Ishikawa (cell line): ENCODE measurements around the gene APBB2.

Source experiments
- FOXM1 ChIP-seq: IDR thresholded peaks from 2 replicates; pipeline ENCODE4 v1.6.1; 2012; ENCODE audit warnings: low read depth, borderline replicate concordance
- REST ChIP-seq: IDR thresholded peaks from 2 replicates; pipeline ENCODE4 v1.6.1; 2012; ENCODE audit warnings: low read depth, mild to moderate bottlenecking
- TAF1 ChIP-seq: IDR thresholded peaks from 2 replicates; pipeline ENCODE4 v1.6.1; 2012; ENCODE audit warnings: low read depth, mild to moderate bottlenecking

- TF ChIP-seq TAF1, result no peak
- TF ChIP-seq REST, result no peak
- no peak for TF ChIP-seq FOXM1
These were observed 143.6 kb downstream of the APBB2 start for GRCh38 chr4:41070516-41071281.
